GM23338 (cell line): ENCODE results near the gene AK9. TPM values are rescaled to one million over a fixed set of nuclear protein-coding genes. Genes with fewer than 3 reads are reported as not detected.

Experiments
- ATAC-seq: fragments of 200-7000 bp; cut with Tn5 transposase; 3 replicates; pipeline ENCODE4 v1.9.1; 2020
- DNase-seq: peaks from one replicate; pipeline ENCODE4 v3.0.0-alpha.2; 2015; ENCODE audit warnings: low spot score
- H2AFZ ChIP-seq: fragments of 200-600 bp; sonication (generic); 2 replicates; pipeline ENCODE4 v1.8.0; 2016; ENCODE audit warnings: antibody characterized with exemption, mild to moderate bottlenecking, moderate library complexity
- H3F3A ChIP-seq: fragments of 200-600 bp; sonication (generic); replicated peaks from 2 replicates; pipeline ENCODE4 v1.8.0; 2017; ENCODE audit warnings: antibody characterized with exemption, mixed run types, low read depth
- H3K27ac ChIP-seq: fragments of 200-600 bp; sonication (generic); 2 replicates; pipeline ENCODE4 v1.6.1; 2016; ENCODE audit warnings: low read depth
- H3K27me3 ChIP-seq: fragments of 200-600 bp; sonication (generic); 2 replicates; pipeline ENCODE4 v1.8.0; 2016; ENCODE audit warnings: mild to moderate bottlenecking, mixed run types, moderate library complexity; ENCODE audit not compliant: insufficient read depth
- H3K36me3 ChIP-seq: fragments of 200-600 bp; sonication (generic); 2 replicates; pipeline ENCODE4 v1.8.0; 2016; ENCODE audit warnings: mild to moderate bottlenecking; ENCODE audit not compliant: insufficient read depth
- H3K4me1 ChIP-seq: fragments of 200-600 bp; sonication (generic); 2 replicates; pipeline ENCODE4 v1.8.0; 2016; ENCODE audit warnings: mild to moderate bottlenecking, moderate library complexity; ENCODE audit not compliant: insufficient read depth
- H3K4me2 ChIP-seq: fragments of 200-600 bp; sonication (generic); 2 replicates; pipeline ENCODE4 v1.7.1; 2017; ENCODE audit warnings: mixed run types
- H3K4me3 ChIP-seq: fragments of 200-600 bp; sonication (generic); 2 replicates; pipeline ENCODE4 v1.6.1; 2016; ENCODE audit warnings: mixed run types
- H3K79me2 ChIP-seq: fragments of 200-600 bp; sonication (generic); replicated peaks from 2 replicates; pipeline ENCODE4 v1.8.0; 2017; ENCODE audit warnings: mild to moderate bottlenecking; ENCODE audit not compliant: insufficient read depth
- H3K9me2 ChIP-seq: fragments of 200-600 bp; sonication (generic); 2 replicates; pipeline ENCODE4 v1.8.0; 2017; ENCODE audit not compliant: insufficient read depth
- H4K20me1 ChIP-seq: fragments of 200-600 bp; sonication (generic); replicated peaks from 2 replicates; pipeline ENCODE4 v1.8.0; 2017; ENCODE audit warnings: mild to moderate bottlenecking; ENCODE audit not compliant: insufficient read depth
- H3K27ac Mint-ChIP-seq: 2 replicates; pipeline ENCODE4 v1.8.0; 2020; ENCODE audit warnings: inconsistent platforms, mild to moderate bottlenecking, moderate library complexity, mixed read lengths
- H3K27me3 Mint-ChIP-seq: 3 replicates; pipeline ENCODE4 v1.8.0; 2022; ENCODE audit warnings: low read depth, mild to moderate bottlenecking, moderate library complexity, mixed read lengths, inconsistent platforms; ENCODE audit not compliant: insufficient read depth, poor library complexity
- H3K36me3 Mint-ChIP-seq: 3 replicates; pipeline ENCODE4 v1.8.0; 2021; ENCODE audit warnings: low read depth, mild to moderate bottlenecking, inconsistent platforms, moderate library complexity, mixed read lengths
- H3K4me1 Mint-ChIP-seq: 3 replicates; pipeline ENCODE4 v1.8.0; 2020; ENCODE audit warnings: mild to moderate bottlenecking, inconsistent platforms, mixed read lengths
- H3K4me3 Mint-ChIP-seq: 3 replicates; pipeline ENCODE4 v1.8.0; 2021; ENCODE audit warnings: moderate library complexity, mild to moderate bottlenecking, inconsistent platforms, mixed read lengths
- H3K9me3 Mint-ChIP-seq: 3 replicates; pipeline ENCODE4 v1.8.0; 2020; ENCODE audit warnings: moderate library complexity, mild to moderate bottlenecking, inconsistent platforms, mixed read lengths
- CREB1 ChIP-seq: fragments of 250-450 bp; sonication (Bioruptor Pico); IDR thresholded peaks from 2 replicates; pipeline ENCODE4 v1.5.0; 2020; ENCODE audit warnings: low read depth, mild to moderate bottlenecking, moderate library complexity
- EZH2 ChIP-seq: fragments of 200-600 bp; sonication (generic); IDR thresholded peaks from one replicate; pipeline ENCODE4 v1.8.0; 2017; ENCODE audit warnings: antibody characterized with exemption, mild to moderate bottlenecking, low read depth; ENCODE audit not compliant: unreplicated experiment
- EZH2phosphoT487 ChIP-seq: fragments of 200-600 bp; sonication (generic); IDR thresholded peaks from one replicate; pipeline ENCODE4 v1.8.1; 2018; ENCODE audit warnings: antibody characterized with exemption; ENCODE audit not compliant: unreplicated experiment
- NANOG ChIP-seq: IDR thresholded peaks from 2 replicates; pipeline ENCODE4 v1.6.1; 2016; ENCODE audit warnings: antibody characterized with exemption, borderline replicate concordance
- POLR2AphosphoS5 ChIP-seq: IDR thresholded peaks from 2 replicates; pipeline ENCODE4 v1.6.1; 2016; ENCODE audit warnings: antibody characterized with exemption, low read depth
- STAT1 ChIP-seq: IDR thresholded peaks from one replicate; pipeline ENCODE4 v1.6.1; 2016; ENCODE audit warnings: antibody characterized with exemption; ENCODE audit not compliant: unreplicated experiment
- ZNF331 ChIP-seq: fragments of 250-450 bp; sonication (Bioruptor Pico); IDR thresholded peaks from 2 replicates; pipeline ENCODE4 v1.5.0; 2020; ENCODE audit warnings: low read depth, mild to moderate bottlenecking, moderate library complexity
- polyA plus RNA-seq: library from polyadenylated mRNA; unstranded; fragments of >200 nt; fragmentation: Nextera tagmentation; extraction: Ambion mirVana; gene quantifications from 2 replicates; pipeline ENCODE4 v1.2.1, GENCODE V29; 2016
- total RNA-seq: library from RNA; depleted of rRNA; stranded (reverse); fragments of >200 nt; shearing (Covaris generic); gene quantifications from 2 replicates; pipeline ENCODE4 v1.2.3, GENCODE V29; 2014
- TF ChIP-seq, protein P1 (sequence below): IDR thresholded peaks from 2 replicates; pipeline ENCODE4 v1.6.1; 2016; ENCODE audit warnings: antibody characterized with exemption
- TF ChIP-seq, protein P2 (sequence below): IDR thresholded peaks from one replicate; pipeline ENCODE4 v1.6.1; 2018; ENCODE audit warnings: antibody characterized with exemption; ENCODE audit not compliant: unreplicated experiment
- TF ChIP-seq, protein P3 (sequence below): fragments of 250-450 bp; sonication (Bioruptor Pico); IDR thresholded peaks from 2 replicates; pipeline ENCODE4 v1.5.0; 2020; ENCODE audit warnings: mild to moderate bottlenecking, moderate library complexity
- TF ChIP-seq, protein P4 (sequence below), 2 experiments: fragments of 200-600 bp in 1 of 2; sonication (generic) in 1 of 2; conservative IDR thresholded peaks; 2 replicates each; pipeline versions ENCODE4 v1.5.1 to v1.6.1; 2016 to 2017; ENCODE audit warnings: antibody characterized with exemption in 2 of 2, low read depth in 2 of 2, mild to moderate bottlenecking in 2 of 2, moderate library complexity in 1 of 2

AK9 gene
- total and polyA plus RNA-seq, 2 experiments from 2014 or later: 2.0 to 6.4 TPM

DNA sequence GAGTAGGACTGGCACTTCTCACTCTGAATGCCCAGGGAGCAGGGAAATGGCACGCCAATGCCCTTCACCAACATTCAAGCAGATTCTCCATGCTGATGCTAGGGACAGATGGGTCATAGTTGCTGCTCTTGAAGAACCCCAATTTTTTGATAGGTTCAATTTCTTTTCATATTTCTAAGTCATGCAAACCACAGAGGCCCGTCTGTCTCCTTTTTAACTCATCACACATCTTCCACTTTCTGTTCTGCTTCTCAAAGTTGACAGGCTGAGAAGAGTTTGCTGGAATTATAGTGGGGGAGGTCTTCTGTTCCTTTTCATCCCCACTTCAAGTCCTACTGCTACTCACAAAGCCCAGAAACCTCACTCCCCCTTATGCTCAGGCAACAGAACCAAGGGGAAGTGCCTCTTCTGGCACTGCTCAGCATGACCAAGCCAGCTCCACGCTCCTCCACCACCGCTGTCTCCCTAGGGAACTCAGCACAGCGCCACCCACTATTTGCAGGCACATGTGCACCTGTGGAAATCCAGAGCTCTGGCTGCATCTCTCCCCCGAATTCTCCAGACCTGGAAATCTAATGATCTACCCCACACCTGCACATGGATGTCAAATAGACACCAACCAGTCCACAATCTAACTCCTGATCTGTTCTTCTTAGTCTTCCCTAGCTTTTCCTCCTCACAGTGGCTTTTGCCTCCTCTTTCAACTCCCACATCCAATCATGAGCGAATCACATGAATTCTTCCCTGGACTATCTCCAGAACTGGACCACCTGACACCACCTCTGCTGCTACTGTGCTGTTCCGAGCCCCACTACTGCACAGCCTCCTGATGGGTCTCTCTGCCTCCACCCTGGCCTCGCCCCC, 218.6 kb downstream of the AK9 start:
- Mint-ChIP-seq H3K36me3 (peaks cover 88% of the 10 kb centered on the region), H3K4me1 (no peaks in the 10 kb centered on the region), H3K4me3 (no peak overlapping the region), H3K9me3 (no peaks in the 10 kb centered on the region), H3K27me3 (peaks cover 2% of the 10 kb centered on the region), H3K27ac (no peak overlapping the region)
- DNase-seq (no peak), ATAC-seq (no peak)
- peaks cover 25% of the 10 kb centered on the region for H4K20me1 ChIP-seq
- H3K79me2 ChIP-seq: peaks cover 43% of the 10 kb centered on the region
- H3K27me3 ChIP-seq: no peaks in the 10 kb centered on the region
- TF ChIP-seq CREB1 (CRISPR knock-in tag): no peak
- TF ChIP-seq EZH2phosphoT487: no peak
- TF ChIP-seq, protein P1, sequence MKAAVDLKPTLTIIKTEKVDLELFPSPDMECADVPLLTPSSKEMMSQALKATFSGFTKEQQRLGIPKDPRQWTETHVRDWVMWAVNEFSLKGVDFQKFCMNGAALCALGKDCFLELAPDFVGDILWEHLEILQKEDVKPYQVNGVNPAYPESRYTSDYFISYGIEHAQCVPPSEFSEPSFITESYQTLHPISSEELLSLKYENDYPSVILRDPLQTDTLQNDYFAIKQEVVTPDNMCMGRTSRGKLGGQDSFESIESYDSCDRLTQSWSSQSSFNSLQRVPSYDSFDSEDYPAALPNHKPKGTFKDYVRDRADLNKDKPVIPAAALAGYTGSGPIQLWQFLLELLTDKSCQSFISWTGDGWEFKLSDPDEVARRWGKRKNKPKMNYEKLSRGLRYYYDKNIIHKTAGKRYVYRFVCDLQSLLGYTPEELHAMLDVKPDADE: no peak
- no peak for TF ChIP-seq ZNF331
- TF ChIP-seq, protein P2, sequence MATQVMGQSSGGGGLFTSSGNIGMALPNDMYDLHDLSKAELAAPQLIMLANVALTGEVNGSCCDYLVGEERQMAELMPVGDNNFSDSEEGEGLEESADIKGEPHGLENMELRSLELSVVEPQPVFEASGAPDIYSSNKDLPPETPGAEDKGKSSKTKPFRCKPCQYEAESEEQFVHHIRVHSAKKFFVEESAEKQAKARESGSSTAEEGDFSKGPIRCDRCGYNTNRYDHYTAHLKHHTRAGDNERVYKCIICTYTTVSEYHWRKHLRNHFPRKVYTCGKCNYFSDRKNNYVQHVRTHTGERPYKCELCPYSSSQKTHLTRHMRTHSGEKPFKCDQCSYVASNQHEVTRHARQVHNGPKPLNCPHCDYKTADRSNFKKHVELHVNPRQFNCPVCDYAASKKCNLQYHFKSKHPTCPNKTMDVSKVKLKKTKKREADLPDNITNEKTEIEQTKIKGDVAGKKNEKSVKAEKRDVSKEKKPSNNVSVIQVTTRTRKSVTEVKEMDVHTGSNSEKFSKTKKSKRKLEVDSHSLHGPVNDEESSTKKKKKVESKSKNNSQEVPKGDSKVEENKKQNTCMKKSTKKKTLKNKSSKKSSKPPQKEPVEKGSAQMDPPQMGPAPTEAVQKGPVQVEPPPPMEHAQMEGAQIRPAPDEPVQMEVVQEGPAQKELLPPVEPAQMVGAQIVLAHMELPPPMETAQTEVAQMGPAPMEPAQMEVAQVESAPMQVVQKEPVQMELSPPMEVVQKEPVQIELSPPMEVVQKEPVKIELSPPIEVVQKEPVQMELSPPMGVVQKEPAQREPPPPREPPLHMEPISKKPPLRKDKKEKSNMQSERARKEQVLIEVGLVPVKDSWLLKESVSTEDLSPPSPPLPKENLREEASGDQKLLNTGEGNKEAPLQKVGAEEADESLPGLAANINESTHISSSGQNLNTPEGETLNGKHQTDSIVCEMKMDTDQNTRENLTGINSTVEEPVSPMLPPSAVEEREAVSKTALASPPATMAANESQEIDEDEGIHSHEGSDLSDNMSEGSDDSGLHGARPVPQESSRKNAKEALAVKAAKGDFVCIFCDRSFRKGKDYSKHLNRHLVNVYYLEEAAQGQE: no peak
- no peak for TF ChIP-seq POLR2AphosphoS5
- TF ChIP-seq EZH2: no peak
- TF ChIP-seq NANOG: no peak
- TF ChIP-seq, protein P3, sequence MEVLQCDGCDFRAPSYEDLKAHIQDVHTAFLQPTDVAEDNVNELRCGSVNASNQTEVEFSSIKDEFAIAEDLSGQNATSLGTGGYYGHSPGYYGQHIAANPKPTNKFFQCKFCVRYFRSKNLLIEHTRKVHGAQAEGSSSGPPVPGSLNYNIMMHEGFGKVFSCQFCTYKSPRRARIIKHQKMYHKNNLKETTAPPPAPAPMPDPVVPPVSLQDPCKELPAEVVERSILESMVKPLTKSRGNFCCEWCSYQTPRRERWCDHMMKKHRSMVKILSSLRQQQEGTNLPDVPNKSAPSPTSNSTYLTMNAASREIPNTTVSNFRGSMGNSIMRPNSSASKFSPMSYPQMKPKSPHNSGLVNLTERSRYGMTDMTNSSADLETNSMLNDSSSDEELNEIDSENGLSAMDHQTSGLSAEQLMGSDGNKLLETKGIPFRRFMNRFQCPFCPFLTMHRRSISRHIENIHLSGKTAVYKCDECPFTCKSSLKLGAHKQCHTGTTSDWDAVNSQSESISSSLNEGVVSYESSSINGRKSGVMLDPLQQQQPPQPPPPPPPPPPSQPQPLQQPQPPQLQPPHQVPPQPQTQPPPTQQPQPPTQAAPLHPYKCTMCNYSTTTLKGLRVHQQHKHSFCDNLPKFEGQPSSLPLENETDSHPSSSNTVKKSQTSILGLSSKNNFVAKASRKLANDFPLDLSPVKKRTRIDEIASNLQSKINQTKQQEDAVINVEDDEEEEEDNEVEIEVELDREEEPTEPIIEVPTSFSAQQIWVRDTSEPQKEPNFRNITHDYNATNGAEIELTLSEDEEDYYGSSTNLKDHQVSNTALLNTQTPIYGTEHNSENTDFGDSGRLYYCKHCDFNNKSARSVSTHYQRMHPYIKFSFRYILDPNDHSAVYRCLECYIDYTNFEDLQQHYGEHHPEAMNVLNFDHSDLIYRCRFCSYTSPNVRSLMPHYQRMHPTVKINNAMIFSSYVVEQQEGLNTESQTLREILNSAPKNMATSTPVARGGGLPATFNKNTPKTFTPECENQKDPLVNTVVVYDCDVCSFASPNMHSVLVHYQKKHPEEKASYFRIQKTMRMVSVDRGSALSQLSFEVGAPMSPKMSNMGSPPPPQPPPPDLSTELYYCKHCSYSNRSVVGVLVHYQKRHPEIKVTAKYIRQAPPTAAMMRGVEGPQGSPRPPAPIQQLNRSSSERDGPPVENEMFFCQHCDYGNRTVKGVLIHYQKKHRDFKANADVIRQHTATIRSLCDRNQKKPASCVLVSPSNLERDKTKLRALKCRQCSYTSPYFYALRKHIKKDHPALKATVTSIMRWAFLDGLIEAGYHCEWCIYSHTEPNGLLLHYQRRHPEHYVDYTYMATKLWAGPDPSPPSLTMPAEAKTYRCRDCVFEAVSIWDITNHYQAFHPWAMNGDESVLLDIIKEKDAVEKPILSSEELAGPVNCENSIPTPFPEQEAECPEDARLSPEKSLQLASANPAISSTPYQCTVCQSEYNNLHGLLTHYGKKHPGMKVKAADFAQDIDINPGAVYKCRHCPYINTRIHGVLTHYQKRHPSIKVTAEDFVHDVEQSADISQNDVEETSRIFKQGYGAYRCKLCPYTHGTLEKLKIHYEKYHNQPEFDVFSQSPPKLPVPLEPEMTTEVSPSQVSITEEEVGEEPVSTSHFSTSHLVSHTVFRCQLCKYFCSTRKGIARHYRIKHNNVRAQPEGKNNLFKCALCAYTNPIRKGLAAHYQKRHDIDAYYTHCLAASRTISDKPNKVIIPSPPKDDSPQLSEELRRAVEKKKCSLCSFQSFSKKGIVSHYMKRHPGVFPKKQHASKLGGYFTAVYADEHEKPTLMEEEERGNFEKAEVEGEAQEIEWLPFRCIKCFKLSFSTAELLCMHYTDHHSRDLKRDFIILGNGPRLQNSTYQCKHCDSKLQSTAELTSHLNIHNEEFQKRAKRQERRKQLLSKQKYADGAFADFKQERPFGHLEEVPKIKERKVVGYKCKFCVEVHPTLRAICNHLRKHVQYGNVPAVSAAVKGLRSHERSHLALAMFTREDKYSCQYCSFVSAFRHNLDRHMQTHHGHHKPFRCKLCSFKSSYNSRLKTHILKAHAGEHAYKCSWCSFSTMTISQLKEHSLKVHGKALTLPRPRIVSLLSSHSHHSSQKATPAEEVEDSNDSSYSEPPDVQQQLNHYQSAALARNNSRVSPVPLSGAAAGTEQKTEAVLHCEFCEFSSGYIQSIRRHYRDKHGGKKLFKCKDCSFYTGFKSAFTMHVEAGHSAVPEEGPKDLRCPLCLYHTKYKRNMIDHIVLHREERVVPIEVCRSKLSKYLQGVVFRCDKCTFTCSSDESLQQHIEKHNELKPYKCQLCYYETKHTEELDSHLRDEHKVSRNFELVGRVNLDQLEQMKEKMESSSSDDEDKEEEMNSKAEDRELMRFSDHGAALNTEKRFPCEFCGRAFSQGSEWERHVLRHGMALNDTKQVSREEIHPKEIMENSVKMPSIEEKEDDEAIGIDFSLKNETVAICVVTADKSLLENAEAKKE (CRISPR knock-in tag): no peak
- TF ChIP-seq, protein P4, sequence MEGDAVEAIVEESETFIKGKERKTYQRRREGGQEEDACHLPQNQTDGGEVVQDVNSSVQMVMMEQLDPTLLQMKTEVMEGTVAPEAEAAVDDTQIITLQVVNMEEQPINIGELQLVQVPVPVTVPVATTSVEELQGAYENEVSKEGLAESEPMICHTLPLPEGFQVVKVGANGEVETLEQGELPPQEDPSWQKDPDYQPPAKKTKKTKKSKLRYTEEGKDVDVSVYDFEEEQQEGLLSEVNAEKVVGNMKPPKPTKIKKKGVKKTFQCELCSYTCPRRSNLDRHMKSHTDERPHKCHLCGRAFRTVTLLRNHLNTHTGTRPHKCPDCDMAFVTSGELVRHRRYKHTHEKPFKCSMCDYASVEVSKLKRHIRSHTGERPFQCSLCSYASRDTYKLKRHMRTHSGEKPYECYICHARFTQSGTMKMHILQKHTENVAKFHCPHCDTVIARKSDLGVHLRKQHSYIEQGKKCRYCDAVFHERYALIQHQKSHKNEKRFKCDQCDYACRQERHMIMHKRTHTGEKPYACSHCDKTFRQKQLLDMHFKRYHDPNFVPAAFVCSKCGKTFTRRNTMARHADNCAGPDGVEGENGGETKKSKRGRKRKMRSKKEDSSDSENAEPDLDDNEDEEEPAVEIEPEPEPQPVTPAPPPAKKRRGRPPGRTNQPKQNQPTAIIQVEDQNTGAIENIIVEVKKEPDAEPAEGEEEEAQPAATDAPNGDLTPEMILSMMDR (conservative IDR thresholded peaks at IDR 0.05; ENCODE audit: low read depth in 2 of 2): no peak
- TF ChIP-seq STAT1: no peak
- H3K4me1 ChIP-seq: peaks cover 4% of the 10 kb centered on the region; the same call in 1 of the 2 replicates
- no peak overlapping the region for H3K27ac ChIP-seq
- peaks cover 52% of the 10 kb centered on the region for H3K36me3 ChIP-seq
- H3K4me2 ChIP-seq: no peak overlapping the region
- H3K9me2 ChIP-seq: no peaks in the 10 kb centered on the region
- no peaks in the 10 kb centered on the region for H3F3A ChIP-seq
- no peak overlapping the region for H3K4me3 ChIP-seq
- no peak overlapping the region for H2AFZ ChIP-seq
